GM19463 (cell line): Measurements from ENCODE around the gene DPCD.
A peak's percentile ranks its signal among the peaks of the same experiment; 100 is the strongest.

Source experiments
- ATAC-seq: cut with Tn5 transposase; IDR thresholded peaks from one replicate; pipeline ENCODE4 v1.9.1; 2021; ENCODE audit warnings: mild to moderate bottlenecking, moderate library complexity; ENCODE audit not compliant: unreplicated experiment

Gene DPCD

DNA sequence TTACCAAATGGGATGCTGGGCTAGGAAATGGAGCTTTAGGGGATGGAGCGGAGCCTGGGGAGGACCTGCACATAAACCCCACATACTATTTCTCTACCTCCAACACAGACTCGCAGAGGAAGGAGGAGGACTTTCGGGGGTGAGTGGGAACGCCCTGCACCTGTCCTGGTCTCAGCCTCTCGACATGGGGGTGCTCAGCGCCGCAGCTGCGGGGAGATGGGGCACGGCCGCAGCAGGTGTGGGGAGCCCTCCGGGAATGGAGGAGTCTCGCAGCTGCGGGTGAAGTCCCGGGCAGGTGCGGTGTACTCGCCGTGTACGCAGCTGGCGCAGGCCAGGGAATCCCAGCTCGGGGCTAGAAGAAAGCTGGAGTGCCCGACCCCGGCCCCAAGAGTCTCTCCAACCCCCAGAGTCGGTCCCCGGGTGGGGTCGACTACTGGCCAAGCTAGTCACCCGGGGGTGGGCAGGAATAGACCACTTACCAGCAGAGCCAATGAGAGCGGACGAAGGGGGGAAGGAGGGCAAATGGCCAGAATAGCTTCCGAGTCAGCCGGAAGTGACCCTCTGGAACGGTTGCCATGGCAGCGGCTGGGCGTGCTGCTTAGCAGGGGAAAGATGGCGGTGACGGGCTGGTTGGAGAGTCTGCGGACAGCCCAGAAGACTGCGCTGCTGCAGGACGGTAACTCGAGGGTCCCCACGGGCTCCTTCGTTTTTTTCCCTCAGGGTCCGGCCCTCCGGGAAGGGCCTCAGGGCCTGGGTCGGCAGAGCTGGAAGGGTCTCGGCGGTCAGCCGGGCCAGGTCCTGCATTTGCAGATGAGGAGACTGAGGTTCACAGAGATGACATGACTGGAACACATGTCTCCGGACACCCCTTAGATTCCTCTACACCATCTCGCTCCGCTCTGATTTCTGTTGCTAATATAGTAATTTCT is at the start of gene DPCD, which contains the start of gene POLL:
TSS of gene DPCD (plus strand) at position 597 of the 929 bp plus-strand sequence. CDS start at position 613, 16 bp downstream.
TSS of gene POLL (minus strand) at position 533 of the 929 bp plus-strand sequence. CDS start 897 bp downstream, outside the sequence.
- ATAC-seq, result peak; percentile 96

DNA sequence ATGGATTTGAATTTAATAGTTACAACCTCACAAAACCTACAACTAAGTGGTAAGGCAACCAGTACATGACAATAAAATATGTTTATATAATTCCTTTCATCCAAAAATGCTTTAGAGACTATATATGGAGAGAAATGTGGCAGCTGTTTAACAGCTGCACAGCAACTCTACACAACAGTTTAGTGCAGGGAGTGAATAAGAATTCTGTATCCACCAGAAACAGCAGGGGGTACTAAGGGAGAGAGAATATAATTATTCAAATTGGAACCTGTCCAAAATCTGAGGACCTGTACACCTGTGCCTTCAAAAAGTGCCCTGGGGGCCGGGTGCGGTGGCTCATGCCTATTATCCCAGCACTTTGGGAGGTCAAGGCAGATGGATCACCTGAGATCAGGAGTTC is 49.7 kb upstream of the DPCD start:
- no peak for ATAC-seq

DNA sequence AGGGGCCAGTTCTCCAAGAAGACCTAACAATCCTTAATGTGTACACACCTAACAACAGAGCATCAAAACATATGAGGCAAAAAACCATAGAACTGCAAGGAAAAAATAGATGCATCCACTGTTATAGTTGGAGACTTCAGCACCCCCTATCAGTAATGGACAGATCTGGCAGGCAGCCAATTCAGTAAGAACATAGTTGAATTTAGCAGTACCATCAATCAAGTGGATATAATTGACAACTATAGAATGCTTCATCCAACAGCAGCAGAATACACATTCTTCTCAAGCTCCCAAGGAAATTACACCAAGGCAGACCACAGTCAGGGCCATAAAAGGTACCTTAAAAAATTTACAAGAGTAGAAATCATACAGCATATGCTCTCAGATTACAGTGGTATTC is 42.2 kb upstream of the DPCD start:
- ATAC-seq, result no peak

DNA sequence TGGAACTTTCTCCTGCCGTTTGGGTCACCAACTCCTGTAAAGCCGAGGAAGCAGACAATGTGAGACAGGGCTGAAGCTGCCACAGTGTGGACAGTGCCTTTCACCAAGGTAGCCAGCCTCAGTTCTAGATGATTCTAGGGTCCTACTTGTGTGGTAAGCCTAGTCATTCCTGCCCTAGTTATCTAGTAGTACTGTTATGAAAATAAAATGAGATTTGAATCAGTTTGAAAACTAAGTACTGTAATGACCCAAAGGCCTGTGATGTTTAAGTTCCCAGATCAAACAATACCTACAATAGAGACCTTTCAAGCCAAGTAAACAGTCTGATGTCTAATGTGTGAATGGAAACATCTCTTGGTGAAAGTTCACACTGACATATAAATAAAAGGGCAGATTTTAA is 37.2 kb upstream of the DPCD start:
- no peak for ATAC-seq

DNA sequence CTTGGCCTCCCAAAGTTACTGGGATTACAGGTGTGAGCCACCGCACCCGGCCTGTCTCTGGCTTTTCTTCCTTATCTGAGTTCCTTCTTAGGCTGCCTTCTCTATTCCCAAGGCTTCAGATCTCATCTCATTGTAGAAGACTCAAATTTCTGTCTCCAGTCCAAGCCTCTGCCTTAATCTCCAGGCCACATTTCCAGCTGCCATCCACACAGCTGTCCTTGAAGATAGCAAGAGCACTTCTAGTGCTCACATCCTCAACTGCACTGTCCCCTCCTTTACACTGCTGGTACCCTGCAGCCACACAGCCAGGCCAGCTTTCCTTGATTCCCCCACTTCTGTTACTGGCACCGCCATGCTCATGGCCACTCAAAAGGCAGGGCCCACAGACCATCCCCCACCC is 35.7 kb upstream of the DPCD start:
- ATAC-seq, result no peak

DNA sequence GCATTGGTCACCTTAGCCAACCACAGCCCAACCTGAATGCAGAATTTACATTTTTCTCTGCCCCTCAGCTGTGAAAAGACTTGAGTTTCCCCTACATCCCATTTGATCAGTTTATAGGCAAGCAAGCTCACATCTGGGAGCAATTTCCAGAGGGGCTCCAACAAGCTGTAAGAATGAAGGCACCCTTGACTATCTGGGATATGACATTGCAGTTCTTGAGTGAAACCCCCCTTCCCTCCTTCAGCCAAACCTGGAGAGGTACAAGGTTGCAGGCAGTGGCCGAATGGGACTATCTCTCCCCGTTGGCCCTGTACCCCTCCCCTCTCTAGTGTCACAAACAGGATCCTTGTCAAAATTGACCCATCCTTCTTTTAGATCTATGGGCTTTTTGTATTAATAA is 30.6 kb upstream of the DPCD start:
- ATAC-seq, result no peak

DNA sequence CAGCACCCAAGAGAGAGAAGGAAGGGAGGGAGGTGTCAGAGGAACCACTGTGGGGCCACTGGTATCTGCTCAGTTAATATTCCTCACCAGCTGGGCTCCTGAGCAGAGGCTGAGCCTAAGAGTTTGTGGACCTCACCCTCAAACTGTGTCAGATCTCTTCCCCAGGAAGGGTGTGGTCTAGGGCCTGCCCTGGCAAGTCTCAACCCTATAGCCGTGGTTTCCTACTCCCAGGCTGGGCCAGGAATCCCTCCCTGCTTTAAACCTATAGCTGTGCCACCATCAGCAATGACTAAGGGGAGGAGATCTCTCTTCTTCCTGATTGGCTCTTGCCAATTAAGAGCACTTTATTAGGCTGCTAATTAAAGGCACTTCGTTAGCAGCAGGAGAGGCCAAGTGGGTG is 29.9 kb upstream of the DPCD start:
- ATAC-seq, result no peak

DNA sequence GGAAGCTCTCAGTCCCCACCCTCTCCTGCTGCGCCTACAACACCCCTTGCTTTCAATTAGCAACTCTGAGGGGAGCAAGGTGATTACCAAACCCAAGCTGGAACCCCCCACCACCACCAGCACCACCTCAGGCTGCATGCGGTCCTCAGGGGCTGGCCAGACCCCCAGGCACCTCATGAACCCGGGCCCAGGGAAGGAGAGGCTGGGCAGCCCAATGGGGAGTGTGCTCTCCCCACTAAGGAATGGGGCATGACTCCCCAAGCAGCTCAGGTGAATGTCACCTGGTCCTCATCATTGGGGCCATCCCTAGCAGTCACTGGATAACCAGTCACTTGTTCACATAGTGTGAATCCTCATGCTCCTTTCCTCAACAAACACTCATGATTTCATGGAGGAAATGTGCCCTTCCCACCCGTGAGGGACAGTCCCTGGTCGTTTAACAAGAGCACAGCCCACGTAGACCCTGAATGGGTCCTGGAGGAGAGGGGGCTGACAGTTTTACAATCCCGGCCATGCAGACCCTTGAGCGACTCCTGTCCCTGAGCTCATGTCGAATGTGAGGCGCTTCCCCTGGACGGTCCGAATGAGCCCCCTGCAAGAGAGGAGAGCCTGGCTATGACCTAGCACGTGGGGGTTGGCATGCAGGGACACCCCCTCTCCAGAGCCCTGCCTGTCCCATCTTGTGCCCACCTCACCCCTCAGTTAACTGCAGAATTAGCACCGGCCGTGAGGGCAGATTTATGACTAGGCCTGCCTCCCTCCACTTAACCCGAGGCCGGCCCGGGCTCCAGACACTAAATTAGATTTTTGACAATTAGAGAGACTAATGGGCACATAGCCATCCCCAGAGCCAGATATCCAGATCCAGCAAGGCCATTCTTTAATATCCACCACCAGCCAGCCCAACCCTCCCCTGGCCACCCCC is 29.2 kb upstream of the DPCD start:
- no peak for ATAC-seq

DNA sequence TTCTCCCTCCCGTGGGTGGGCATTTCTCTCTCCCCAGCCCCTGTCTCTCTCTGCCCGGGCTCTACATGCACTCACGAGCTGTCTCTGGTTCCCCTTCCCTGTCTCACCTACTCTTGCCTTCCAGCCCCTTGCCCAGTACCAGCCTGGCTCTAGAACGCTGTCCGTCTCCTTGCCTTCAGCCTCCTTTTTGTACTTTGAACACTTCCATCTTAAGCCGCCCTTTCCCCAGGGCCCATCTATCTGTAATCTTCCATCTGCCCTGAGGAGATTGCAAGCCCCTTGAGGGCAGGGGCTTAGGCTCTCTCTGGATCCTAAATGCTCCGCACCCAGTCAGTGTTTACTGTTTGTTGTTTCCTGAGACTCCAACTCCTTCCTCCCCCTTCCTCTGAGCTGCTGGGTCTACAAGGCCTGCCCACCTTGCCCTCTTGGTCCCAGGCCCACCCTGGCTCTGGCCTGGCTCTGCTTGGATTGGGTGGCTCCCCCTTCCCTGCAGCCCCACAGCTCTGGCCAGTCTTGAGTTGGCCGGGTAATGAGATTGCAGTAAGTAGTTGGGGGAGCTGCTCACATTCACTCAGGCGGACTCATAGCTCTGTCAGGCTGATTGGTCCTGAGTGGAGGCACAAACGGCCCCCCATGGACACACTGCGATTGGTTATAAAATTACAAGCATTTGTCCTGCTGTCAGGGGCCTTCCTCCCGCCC is 28.4 kb upstream of the DPCD start:
- no peak for ATAC-seq

DNA sequence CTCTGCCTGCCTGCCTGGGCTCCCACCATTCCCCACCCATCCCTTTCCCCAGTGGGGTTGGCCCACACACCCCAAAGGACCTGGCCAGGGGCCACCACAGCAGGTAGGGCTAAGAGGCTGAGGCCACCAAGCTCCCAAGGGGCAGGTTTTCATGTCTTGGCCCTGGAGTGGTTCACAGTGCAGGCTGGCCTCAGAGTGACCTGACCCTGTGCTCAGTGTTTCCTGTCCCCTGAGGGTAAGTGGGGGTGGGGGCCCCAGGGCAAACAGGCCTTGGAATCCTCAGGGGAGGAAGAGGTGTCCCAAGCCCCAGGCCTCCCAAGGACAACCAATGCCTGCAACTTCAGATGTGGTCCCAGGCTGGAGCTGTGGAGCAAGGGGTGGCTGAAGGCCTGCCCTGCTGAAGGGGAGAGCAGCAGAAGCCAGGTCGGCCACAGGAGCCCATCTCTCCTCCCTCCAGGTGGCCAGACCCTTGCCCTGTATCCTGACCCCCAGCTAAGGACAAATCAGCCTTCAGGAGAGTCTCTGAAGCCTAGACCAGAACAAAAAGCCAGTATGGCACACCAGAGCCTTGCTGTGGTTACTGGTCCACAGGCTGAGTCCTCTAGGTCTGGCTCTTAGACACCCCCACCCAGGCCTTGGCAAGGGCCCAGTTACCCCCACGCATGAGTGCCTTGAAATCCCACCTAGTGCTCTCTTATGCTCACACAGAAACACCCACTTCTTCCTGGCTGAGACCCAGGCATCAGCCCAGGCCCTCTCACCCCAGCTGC is 27.6 kb upstream of the DPCD start:
- no peak for ATAC-seq

DNA sequence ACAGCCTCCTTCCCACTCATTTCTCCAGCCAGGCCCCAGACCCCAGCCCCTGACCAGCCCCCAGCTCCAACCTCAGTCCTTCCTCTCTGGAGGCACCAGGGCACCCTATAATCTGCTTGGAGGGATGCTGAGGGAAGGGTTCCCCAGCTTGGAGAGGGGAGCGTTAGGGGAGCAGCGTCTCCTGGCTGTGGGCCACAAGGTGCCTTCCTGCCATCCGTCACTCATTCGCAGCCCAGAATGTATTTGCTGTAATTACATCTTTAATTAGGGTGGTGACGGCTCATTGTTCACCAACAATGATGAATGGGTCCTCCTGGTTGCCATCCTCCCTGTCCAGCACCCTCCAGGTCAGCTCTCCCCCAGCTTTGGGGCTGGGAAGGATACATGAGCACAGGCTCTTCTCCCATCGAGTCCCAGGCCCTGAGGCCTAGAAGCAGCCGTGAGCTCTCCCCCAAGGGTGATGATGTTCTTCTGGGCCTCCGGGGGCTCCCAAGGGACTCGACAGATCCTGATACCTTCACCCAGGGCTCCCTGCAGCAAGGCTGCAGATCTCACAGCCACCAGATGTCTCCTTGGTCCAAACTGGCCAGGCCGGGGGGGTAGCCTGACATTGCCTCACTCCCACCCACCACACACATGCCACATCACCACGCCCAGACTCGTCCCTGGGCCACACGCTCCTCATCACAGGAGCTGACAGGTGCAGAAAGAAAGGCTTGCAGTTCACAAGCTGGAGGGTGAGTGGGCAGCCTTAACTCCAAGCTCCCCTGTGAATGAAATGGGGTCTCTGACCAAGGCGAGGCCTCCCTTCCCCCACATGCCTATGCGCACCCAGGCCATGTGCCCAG is 26.8 kb upstream of the DPCD start:
- ATAC-seq, result no peak

DNA sequence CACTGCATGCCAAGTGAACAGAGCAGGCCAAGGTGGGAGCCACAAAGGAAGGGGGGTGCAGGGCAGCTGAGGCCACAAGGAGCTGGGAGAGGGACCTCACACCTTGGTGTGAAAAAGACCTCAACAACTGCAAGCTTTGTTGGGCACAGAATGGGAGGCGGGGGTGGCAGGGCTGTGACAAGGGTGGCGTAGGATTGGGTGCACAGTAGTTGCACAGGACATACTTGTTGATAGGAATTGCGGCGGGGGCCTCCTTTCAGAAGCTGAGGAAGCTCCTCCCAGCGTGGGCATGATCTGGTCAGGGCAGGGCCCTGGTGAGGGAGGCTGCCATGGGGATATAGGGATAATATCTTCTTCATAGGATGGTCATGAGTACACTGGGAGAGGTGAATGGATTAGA is 25.9 kb upstream of the DPCD start:
- no peak for ATAC-seq

DNA sequence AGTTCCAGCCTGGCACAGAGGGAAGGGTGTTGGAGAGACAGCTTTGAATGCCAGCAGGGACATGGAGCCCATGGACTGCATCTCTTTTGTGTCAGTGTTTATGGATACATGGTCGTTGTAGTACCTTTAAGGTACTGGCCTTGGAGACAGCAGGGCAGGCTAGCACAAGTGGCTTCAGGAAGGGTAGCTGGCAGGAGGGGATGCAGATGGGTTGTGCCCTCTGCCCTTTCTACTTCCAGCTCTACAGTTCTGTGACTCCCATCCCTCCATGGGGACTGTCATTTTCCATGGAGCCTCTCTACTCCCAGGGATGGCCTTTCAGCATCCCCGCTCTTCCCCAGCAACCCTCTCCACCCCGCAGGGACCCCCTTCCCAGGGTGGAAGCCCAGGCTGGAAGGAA is 25.1 kb upstream of the DPCD start:
- ATAC-seq, result no peak

DNA sequence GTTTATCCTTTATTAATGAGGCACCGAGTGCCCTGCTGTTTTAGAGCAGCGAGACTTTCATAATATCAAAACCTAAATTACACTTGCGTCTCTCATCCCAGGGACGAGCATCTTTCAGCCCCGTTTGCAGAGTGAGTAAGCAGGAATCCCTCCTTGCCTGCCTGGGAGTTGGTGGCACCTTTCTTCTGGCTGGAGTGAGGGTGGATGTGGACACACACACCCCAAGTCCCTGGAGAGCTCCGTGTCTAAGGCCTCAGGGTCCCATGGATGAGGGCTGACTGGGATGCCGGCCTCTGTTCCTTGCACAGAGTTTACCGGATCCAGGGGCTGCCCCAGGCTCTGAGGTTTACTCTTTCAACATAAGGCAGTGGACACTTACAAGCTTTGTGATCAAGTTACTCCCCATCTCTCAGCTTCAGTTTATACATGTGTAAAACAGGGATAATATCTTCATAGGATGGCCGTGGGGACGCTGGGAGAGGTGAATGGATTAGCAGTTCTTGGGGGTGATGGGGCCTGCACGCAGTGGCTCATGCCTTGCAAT is 24.6 kb upstream of the DPCD start:
- ATAC-seq, result no peak

DNA sequence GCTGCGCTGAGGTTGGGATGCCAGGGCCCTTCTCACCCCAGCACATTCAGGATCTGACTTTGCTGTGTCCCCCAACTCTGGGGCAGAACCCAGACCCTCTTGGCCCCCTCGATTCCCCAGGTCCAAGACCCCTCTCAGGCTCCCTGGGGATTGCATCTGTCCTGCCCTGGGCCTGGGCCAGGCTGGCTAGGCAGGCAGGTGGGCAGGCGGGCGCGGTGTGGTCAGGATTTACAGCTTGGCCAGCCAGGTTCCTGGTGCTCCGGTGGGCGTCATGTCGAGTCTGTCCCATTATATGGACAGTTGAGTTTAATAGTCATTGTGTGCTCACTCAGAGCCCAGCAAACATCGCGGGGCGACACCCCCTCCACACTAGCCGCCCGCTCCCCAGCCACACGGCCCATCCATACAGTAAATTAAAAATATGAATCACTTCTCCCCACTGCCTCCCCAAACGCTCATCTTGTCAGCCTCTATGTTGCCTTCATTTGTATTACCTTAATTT is 23.6 kb upstream of the DPCD start:
- no peak for ATAC-seq

DNA sequence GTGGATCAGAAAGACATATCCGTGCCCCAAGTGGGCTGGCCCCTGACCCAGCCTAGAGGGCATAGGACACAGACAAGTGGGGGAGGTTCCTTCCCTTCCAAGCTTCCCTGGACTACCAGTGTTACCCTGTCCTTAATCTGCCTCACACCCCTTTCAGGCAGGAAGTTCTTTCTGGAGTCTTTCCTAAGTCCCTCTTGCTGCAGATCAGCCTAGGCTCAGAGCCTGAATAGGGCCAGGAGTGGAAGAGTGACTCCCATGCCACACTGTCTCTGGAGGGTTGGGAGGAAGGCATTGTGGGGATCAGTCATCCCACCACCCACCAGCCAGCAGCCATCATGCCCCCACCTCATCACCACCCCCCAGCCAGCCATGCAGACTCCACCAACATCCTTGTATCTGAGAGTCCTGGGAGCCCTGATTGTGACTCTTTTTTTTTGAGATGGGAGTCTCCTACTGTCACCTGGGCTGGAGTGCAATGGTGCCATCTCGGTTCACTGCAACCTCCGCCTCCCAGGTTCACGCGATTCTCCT is 22.7 kb upstream of the DPCD start:
- no peak for ATAC-seq

DNA sequence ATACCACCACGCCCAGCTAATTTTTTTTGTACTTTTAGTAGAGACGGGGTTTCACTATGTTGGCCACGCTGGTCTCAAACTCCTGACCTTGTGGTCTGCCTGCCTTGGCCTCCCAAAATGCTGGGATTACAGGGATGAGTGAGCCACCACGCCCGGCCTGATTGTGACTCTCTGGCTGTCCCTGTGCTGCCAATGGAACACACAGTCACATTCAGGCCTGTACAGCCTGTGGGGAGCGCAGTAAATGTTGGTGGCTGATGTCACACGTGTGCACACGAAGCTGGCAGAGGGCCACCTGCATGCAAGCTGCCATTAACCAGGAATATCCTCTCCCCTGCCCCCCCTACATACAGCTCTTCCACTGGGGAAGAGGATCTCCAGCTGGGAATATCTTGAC is 22.2 kb upstream of the DPCD start:
- ATAC-seq, result no peak

DNA sequence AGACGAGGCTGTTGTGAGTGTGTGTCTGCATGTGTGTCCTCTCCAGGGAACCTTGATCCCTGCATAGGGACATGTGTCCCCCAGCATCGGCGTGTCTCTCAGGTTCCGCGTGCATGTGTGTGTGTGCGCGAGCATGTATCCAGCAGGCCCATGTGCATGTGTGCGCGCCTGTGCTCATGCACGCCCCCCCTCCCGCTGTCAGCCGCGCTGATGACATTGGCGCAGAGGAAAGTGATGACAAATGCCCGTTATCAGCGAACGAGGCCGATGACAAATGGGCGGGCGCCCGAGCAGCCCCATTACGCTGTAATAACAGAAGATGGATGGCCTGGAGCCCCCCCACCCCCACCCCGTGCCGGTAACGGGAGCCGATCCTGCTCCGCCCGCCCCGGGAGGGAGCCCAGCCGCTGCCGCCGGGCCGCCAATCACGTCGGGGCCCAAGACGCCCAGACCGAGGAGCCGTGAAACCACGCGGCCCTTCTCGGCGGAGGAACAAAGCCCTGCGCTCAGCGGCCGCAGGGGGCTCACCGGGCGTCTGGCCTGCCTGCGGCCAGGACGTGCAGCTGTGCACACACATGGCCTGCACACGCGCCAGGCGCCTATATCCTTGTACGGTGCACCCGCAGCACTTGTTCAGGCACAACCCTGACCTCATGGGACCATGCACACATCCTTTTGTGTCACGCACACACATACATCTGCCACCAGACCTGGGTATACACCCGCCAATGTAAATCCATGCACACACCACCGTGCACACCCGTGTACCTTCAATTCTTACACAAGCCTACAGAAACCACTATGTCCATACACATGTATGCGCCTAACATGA is 21.6 kb upstream of the DPCD start:
- no peak for ATAC-seq
